Keratinocyte (primary cell): ENCODE results near the gene AOAH. TPM values are rescaled to one million over a fixed set of nuclear protein-coding genes. Genes with fewer than 3 reads are reported as not detected.

ENCODE experiments used
- DNase-seq: peaks from one replicate; pipeline ENCODE4 v3.0.0-alpha.2; 2011; ENCODE audit warnings: low read depth, missing footprints, low spot score
- FAIRE-seq: peaks from 2 replicates; lab custom pipeline; 2011; peaks lifted over from hg19 to GRCh38; lab: Jason Lieb, UNC
- H2AFZ ChIP-seq: 2 replicates; pipeline ENCODE4 v1.6.0; 2012; ENCODE audit warnings: low read length, control low read depth, inconsistent platforms; ENCODE audit not compliant: control insufficient read depth
- H3K27ac ChIP-seq: 2 replicates; pipeline ENCODE4 v1.5.1; 2011; ENCODE audit warnings: low read length; ENCODE audit not compliant: control insufficient read depth, insufficient read depth
- H3K27me3 ChIP-seq: 3 replicates; pipeline ENCODE4 v1.6.0; 2011; ENCODE audit warnings: low read length; ENCODE audit not compliant: control insufficient read depth, insufficient read depth; ENCODE audit errors: extremely low read depth
- H3K36me3 ChIP-seq, 2 experiments: 2 replicates in 1 of 2; 3 replicates in 1 of 2; pipeline ENCODE4 v1.5.1; 2011; ENCODE audit warnings: low read length in 2 of 2, mild to moderate bottlenecking in 1 of 2; ENCODE audit not compliant: control insufficient read depth in 2 of 2, insufficient read depth in 2 of 2; ENCODE audit errors: extremely low read depth in 1 of 2
- H3K4me1 ChIP-seq: 3 replicates; pipeline ENCODE4 v1.5.1; 2011; ENCODE audit warnings: low read length; ENCODE audit not compliant: control insufficient read depth, insufficient read depth; ENCODE audit errors: extremely low read depth
- H3K4me2 ChIP-seq: 3 replicates; pipeline ENCODE4 v1.6.0; 2011; ENCODE audit warnings: low read depth, low read length; ENCODE audit not compliant: control insufficient read depth, insufficient read depth; ENCODE audit errors: extremely low read depth
- H3K4me3 ChIP-seq, 3 experiments: fragments of 200-600 bp in 1 of 3; sonication (generic) in 1 of 3; 2 replicates in 2 of 3; 3 replicates in 1 of 3; pipeline ENCODE4 v1.5.1; 2011 to 2016; ENCODE audit warnings: low read length in 3 of 3, mild to moderate bottlenecking in 3 of 3, control low read depth in 2 of 3, inconsistent platforms in 1 of 3, low read depth in 1 of 3, mixed read lengths in 1 of 3, mixed run types in 1 of 3, moderate library complexity in 1 of 3; ENCODE audit not compliant: control insufficient read depth in 2 of 3, insufficient read depth in 2 of 3; ENCODE audit errors: extremely low read depth in 1 of 3
- H3K79me2 ChIP-seq: 2 replicates; pipeline ENCODE4 v1.6.0; 2012; ENCODE audit warnings: low read length; ENCODE audit not compliant: control insufficient read depth, insufficient read depth
- H3K9ac ChIP-seq: 3 replicates; pipeline ENCODE4 v1.6.0; 2011; ENCODE audit warnings: low read length; ENCODE audit not compliant: control insufficient read depth, insufficient read depth; ENCODE audit errors: extremely low read depth
- H3K9me1 ChIP-seq: 3 replicates; pipeline ENCODE4 v1.6.0; 2011; ENCODE audit warnings: low read length; ENCODE audit not compliant: control insufficient read depth, insufficient read depth; ENCODE audit errors: extremely low read depth
- H3K9me3 ChIP-seq: 2 replicates; pipeline ENCODE4 v1.5.1; 2012; ENCODE audit warnings: low read depth, low read length; ENCODE audit not compliant: control insufficient read depth
- H4K20me1 ChIP-seq: 3 replicates; pipeline ENCODE4 v1.6.0; 2011; ENCODE audit warnings: low read length; ENCODE audit not compliant: control insufficient read depth, insufficient read depth; ENCODE audit errors: extremely low read depth
- EZH2 ChIP-seq: IDR thresholded peaks from one replicate; pipeline ENCODE4 v1.6.1; 2012; ENCODE audit warnings: inconsistent platforms, mild to moderate bottlenecking, low read length, moderate library complexity
- dilution Hi-C: fragments of 300-500 bp; cut with MboI; formaldehyde crosslinking; loops from one replicate; pipeline ENCODE4 v1.7.0; 2020; ENCODE audit warnings: low sequenced_read_pairs; ENCODE audit not compliant: extremely low pct_ligation_motif_present
- polyA plus RNA-seq, 5 experiments: library from polyadenylated mRNA; depleted of rRNA in 3 of 5; stranded (reverse) in 3 of 5; stranded (forward) in 1 of 5; unstranded in 1 of 5; fragments of >200 nt; gene quantifications; 1 replicate in 1 of 5; 2 replicates in 3 of 5; 3 replicates in 1 of 5; pipeline versions ENCODE4 v1.2.1 to v1.2.3, GENCODE V29; 2011 to 2012; ENCODE audit warnings: missing spikeins in 2 of 5, low read depth in 1 of 5, low replicate concordance in 1 of 5
- TF ChIP-seq, protein P1 (sequence below), 3 experiments: IDR thresholded peaks in 1 of 3; conservative IDR thresholded peaks in 1 of 3; optimal IDR thresholded peaks in 1 of 3; 2 replicates in 2 of 3; 3 replicates in 1 of 3; pipeline versions ENCODE3 to v1.5.1; 2011; ENCODE audit warnings: low read length in 3 of 3, mild to moderate bottlenecking in 3 of 3, moderate library complexity in 2 of 3, control low read depth in 1 of 3, inconsistent platforms in 1 of 3; ENCODE audit not compliant: insufficient read depth in 2 of 3; ENCODE audit errors: extremely low read depth in 1 of 3

AOAH gene
- polyA plus RNA-seq, 1 donor (not counting 4 experiments of a cell fraction or from before 2014, with no cell fraction given) = 0.43 TPM

DNA sequence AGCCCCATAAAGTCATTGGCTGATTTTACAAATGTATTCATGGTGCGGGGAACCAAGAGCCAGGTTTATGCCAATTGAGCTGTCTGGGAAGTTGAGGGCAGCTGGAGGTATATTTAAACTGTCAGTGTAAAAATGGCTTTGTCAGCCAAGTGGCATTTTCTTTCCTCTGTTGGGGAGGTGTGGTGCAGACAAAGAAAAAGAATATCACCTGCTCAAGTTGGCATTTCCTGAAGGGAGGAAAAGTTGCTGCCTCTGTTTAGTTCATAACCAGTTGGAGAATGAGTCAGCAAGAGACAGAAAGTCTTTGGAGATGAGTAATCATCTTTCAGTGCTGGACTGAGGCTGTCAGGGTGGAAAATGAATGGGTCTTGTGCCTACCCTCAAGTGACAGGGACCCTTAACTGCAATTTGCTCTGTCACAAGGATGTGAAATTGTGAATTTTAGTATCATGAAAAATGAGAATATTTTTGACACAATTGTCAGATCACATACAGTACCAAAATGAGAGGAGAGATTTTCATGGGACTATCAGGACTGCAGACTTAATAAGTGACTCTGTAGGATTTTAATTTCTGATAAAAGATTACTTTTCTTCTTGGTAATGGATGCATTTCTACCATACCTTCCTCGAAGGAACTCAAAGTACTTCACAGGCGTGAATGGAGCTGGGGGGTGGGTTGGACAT lies 197.3 kb downstream of the AOAH start:
- dilution Hi-C loops = no loop called here
- Histone ChIP-seq H3K4me3 (peak overlapping the region in 1 of 3 experiments; percentile 11), H3K9ac (no peak overlapping the region), H3K9me3 (no peaks in the 10 kb centered on the region), H4K20me1 (no peaks in the 10 kb centered on the region), H3K27me3 (no peaks in the 10 kb centered on the region), H3K4me1 (peaks cover 20% of the 10 kb centered on the region), H2AFZ (no peak overlapping the region), H3K9me1 (no peaks in the 10 kb centered on the region), H3K27ac (peak overlapping the region; percentile 13), H3K4me2 (peak overlapping the region; percentile 70), H3K36me3 (no peaks in the 10 kb centered on the region), H3K79me2 (no peaks in the 10 kb centered on the region)
- peak; percentile 97 for FAIRE-seq
- DNase-seq = peak; percentile 78
- TF ChIP-seq EZH2 = no peak
- TF ChIP-seq, protein P1, sequence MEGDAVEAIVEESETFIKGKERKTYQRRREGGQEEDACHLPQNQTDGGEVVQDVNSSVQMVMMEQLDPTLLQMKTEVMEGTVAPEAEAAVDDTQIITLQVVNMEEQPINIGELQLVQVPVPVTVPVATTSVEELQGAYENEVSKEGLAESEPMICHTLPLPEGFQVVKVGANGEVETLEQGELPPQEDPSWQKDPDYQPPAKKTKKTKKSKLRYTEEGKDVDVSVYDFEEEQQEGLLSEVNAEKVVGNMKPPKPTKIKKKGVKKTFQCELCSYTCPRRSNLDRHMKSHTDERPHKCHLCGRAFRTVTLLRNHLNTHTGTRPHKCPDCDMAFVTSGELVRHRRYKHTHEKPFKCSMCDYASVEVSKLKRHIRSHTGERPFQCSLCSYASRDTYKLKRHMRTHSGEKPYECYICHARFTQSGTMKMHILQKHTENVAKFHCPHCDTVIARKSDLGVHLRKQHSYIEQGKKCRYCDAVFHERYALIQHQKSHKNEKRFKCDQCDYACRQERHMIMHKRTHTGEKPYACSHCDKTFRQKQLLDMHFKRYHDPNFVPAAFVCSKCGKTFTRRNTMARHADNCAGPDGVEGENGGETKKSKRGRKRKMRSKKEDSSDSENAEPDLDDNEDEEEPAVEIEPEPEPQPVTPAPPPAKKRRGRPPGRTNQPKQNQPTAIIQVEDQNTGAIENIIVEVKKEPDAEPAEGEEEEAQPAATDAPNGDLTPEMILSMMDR (optimal IDR thresholded peaks at IDR 0.05 in 1 of 3, IDR thresholded peaks at IDR 0.05 in 1 of 3, conservative IDR thresholded peaks at IDR 0.05 in 1 of 3; ENCODE audit: extremely low read depth in 1 of 3, insufficient read depth in 2 of 3, low read length in 3 of 3) = no peak

DNA sequence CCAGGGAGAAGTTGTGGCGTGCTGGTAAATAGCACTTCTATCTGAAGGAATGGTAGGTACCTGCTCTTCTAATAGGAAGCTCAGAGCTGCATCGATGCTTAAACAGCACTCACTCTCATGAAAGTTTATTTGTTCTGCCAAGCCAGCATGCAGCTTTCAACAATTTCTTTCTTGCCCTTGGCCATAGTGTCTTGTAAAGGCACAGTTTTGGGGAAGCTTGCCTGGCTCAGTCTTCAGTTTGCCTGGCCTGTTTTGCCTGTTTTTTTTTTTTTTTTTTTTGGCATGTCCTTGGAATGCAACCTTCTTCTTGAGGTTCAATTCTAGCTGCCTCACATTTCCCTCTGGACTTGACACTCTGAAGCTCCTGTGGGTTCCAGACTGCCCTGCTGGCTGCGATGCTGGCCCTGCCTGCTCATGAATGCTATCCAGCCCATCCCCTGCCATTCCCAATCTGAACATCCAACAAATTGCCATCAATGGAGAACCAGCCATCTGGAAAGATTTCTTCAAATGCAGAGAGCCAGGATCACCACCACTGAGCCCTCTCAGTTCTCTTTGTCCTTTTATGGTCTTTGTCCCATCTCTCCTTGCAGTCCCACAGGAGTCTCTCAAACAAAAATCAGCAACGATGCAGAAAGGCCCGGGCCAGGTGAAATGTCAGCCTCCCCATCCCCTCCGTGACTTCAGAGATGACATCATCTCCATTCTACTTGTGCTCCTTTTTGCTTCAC lies 200.8 kb downstream of the AOAH start:
- Histone ChIP-seq H2AFZ (no peak overlapping the region), H3K4me2 (no peak overlapping the region), H3K4me3 (no peak overlapping the region), H3K27ac (no peak overlapping the region), H3K79me2 (no peaks in the 10 kb centered on the region), H3K9me3 (no peaks in the 10 kb centered on the region), H3K27me3 (no peaks in the 10 kb centered on the region), H3K36me3 (no peaks in the 10 kb centered on the region), H3K9me1 (no peaks in the 10 kb centered on the region), H3K9ac (no peak overlapping the region), H4K20me1 (no peaks in the 10 kb centered on the region), H3K4me1 (peaks cover 20% of the 10 kb centered on the region)
- FAIRE-seq (peak; percentile 29), DNase-seq (no peak)
- TF ChIP-seq EZH2 = no peak
- TF ChIP-seq, protein P1 (optimal IDR thresholded peaks at IDR 0.05 in 1 of 3, IDR thresholded peaks at IDR 0.05 in 1 of 3, conservative IDR thresholded peaks at IDR 0.05 in 1 of 3; ENCODE audit: extremely low read depth in 1 of 3, insufficient read depth in 2 of 3, low read length in 3 of 3) = no peak
- dilution Hi-C loops = no loop called here
